Smooth muscle cell of the brain vasculature (primary cell): ENCODE results near the gene ZFYVE19.
A peak's percentile ranks its signal among the peaks of the same experiment; 100 is the strongest.
"Not testable (repeated sequence)": the region's sequence is repeated elsewhere in the genome, so short reads cannot be mapped to it uniquely, and the experiment has no call there.

ENCODE experiments used
- DNase-seq: peaks from one replicate; pipeline ENCODE4 v3.0.0-alpha.2; 2012; ENCODE audit warnings: low read depth, low spot score

ZFYVE19 gene

DNA sequence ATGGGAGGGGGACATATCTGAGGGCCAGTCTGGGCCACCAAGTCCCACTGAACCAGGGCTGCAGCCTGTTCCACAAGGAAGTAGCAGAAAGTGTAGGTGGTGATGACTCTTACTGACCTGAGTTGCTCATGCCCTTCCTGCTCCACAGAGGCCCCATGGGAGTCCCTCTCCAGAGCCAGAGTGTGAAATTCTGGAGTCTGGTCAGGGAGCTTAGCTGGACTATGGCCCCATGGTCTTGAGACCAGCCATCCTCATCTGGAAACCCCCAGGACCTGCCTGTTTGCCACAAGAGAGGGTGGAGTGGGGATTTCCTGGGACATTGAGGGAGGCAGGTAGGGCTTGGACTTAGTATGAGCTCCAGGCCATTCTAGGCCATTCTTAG, 39.9 kb downstream of the ZFYVE19 start:
- DNase-seq, result no peak

DNA sequence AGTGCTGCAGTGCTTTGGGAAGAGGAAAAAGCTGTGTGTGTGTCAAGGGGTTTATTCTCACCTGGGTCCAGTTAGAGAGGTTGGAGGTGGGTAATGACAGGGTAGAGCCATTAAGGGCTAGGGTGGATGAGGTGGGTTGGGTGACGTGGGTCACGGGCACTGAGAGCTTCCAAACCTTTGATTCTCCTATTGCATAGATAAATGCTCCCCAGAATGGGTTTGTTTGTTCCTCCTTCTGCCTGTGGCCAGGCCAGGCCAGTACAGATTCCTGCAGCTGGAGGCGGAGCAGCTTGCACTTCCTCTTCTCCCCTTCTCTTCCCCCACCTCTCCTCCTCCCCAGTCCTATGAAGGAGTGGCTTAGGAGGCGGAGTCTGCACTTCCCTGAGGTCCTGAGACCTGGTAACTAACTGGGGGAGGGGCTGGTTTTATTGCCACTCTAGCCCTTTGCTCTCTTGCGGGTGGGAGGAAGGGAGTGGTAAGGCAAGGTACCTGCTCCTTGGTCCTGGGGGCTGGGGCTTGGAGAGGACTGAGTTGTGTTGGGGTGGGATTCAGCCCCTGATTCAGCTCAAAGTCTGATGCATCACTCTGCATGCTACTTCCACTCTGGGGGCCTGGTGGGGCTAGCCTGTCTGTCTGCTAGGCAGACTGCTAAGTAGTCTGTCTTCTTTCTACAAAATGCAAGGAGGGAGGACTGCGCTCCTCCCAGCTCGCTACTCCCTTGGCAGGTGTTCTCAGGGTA, 40.5 kb downstream of the ZFYVE19 start:
- DNase-seq, result no peak

DNA sequence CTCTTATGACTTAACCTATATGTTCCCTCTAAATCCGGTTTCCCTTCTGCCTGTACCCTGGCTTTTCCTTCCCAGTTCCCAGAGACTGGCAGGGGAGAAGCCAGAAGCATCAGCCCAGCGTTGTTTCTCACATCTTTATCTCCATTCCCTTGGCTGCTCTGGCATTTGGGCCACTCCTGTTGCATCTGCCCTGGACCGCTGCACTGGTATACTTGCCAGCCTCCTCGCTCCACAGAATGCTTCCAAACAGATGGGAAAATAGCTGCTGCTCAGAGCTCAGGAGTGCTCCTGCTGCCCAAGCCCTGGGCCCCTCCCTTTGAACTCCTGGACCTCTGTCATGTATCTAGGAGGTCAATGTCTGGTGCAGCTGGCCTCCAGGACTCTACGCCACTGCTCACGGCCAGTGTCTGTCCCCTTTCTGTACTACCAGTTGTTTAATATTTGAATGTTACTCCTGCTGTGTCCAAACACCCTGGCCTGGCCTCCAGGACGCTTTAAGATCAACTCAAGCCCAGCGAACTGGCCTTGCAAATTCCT, 43.8 kb downstream of the ZFYVE19 start:
- no peak for DNase-seq

DNA sequence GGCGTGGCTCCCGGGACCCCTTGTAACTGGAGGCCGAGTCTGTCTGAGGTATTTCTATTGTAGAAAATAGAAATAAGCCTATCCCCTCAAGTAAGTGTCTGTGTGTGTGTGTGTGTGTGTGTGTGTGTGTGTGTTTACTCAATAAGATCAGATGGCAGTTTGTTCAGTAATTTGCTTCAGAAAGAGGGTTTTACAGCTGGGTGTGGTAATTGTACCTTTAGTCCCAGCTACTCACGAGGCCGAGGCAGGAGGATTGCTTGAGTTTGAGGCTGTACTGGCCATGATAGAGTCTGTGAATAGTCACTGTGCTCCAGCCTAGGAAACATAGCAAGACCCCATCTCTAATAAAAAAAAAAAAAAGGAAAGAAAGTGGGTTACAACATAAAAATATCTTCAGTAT, 45.6 kb downstream of the ZFYVE19 start:
- no peak for DNase-seq

DNA sequence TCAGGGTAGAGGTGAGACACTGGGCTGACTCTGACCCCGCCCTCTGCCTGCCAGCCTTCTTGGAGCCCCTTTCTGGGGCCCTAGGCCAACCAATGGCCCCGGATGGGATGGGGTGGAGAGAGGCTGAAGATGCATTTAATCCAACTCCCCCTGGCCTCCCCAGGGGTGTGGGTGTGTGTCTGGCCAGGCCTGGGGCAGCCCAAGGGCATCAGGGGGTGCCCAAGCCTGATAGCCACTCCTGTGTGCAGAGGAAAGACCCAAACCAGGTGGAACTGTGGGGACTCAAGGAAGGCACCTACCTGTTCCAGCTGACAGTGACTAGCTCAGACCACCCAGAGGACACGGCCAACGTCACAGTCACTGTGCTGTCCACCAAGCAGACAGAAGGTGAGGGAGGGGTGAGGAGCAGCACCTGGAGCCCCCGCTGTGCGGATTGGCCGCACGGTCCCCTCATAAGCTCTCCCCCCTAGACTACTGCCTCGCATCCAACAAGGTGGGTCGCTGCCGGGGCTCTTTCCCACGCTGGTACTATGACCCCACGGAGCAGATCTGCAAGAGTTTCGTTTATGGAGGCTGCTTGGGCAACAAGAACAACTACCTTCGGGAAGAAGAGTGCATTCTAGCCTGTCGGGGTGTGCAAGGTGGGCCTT, 46.5 kb downstream of the ZFYVE19 start:
- DNase-seq, result no peak

DNA sequence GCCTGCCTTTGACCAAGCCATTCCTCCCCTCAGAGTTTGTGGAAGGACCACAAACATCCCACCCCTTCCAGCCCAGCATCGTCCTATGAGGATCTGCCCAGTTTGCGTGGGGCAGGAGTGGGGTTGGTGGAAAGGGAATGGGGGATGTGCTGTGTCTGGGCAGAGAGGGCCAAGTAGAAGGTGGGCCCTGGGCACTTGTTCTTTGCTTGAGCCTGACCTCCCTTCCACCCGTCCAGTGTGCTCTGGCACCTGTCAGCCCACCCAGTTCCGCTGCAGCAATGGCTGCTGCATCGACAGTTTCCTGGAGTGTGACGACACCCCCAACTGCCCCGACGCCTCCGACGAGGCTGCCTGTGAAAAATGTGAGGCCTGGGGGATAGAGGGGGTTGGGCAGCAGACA, 47.3 kb downstream of the ZFYVE19 start:
- no peak for DNase-seq

DNA sequence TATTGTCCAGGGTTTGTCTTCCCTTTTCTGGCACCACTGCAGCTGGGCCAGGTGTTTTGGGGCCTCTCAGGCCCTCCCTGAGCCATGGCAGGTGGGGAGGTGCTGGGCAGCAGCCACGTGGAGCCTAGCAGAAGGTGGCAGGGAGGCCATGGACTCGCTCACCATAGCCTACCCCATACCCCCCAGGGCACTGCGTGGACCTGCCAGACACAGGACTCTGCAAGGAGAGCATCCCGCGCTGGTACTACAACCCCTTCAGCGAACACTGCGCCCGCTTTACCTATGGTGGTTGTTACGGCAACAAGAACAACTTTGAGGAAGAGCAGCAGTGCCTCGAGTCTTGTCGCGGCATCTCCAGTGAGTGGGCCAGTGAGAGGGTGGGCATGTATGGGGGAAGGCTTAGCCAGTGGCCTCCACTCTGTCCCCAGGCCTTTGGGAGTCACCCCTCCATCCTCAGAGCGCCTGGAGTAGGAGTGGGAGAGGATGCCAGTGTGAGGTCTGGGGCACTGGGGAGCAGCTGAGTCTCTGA, 48.9 kb downstream of the ZFYVE19 start:
- no peak for DNase-seq

DNA sequence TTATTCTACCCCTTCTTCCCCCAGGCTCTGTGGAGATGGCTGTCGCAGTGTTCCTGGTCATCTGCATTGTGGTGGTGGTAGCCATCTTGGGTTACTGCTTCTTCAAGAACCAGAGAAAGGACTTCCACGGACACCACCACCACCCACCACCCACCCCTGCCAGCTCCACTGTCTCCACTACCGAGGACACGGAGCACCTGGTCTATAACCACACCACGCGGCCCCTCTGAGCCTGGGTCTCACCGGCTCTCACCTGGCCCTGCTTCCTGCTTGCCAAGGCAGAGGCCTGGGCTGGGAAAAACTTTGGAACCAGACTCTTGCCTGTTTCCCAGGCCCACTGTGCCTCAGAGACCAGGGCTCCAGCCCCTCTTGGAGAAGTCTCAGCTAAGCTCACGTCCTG, 49.9 kb downstream of the ZFYVE19 start:
- DNase-seq, result no peak

DNA sequence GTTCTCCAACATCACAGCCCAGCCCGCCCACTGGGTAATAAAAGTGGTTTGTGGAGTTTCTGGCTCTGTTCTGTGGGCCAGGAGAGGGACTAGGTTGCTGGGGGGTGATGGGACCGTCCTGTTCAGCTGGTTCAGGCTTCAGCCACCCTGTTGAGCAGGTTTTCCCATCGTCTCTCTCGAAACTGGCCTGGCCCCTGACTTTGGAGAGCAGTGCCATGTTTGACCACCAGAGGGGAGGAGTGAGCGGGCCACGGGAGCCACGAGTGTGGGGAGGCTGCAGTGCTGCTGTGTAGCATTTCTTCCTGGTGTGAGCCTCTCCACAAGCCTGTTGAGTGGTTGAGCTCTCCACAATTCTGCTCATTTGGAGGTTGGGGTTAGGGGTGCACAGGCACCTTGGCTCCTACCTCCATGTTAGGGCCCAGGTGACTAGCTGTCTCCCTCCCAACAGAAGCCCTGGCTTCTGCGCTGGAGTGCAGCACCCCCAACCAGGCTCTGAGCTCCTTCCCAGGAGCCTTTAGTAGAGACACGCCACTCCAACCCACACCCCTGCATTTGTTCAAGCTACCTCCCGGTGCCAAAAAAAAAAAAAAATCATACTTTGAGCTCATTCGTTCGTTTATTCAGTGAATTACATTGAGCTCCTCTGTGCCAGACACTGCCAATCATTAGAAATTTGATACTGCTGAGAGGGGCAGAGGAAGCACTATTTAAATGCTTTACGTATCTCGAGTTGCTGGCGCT, 50.9 kb downstream of the ZFYVE19 start:
- peak; percentile 21 for DNase-seq

DNA sequence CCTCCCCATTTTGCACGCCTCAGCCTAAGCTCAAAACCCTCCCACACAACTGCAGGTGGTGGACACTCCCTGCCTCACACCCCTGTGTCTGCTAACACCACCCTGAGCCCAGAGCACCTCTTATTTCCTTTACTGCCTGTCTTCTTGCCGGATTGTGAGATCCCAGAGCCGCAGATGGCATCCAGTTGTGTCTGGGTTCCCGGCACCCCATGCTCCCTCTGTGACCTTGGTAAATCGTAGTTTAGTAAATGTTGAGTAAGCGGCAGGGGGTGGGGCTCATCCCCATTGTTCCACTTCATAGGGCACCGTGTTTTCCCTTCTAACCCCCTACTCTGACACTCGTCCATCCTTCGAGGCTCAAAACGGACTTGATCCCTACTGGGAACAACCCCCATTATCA, 51.8 kb downstream of the ZFYVE19 start:
- no peak for DNase-seq

DNA sequence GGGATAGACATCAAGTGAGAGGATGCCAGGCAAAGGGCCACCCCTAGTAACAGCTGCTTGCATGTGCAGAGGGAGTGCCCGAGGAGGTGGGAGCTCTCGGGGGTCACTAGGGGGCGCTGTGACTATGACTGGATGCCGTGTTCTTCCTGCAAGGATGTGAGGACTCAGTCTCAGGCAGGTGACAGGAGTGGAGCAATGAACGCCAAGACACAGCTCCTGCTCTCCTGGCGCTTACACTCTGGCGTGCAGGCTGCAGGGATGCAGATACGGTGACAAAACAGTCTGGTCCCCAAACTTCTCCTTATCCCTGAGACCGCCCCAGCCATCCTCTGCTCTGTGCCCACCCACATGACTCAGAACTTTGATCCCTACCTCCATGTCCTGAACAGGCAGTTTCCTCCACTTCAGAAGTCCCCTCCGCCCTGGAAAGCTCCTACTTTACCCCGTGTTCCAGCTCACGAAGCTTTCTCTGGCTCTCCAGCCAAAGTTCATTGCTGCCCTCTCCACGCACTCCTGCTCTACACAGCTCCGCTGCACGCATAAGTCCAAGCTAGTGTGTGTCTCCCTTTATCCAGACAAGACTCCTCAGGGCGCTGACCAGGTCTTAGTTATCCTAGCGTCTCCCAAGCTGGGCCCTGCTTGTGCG, 52.4 kb downstream of the ZFYVE19 start:
- peak; percentile 53 for DNase-seq

DNA sequence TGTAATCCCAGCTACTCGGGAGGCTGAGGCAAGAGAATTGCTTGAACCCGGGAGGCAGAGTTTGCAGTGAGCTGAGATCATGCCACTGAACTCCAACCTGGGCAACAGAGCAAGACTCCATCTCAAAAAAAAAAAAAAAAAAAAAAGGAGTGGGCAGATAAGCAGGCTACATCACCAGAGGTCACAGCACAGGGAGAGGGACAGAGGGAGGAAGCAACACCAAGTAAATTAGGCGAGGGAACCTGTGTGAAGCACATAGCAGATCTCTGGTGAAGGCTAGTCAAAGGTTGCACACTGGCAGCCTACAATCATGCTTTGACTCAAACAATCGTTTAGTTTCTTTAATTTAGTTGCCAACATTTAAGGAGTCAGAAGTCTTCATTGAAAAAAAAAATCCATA, 54.3 kb downstream of the ZFYVE19 start:
- DNase-seq, result not testable (repeated sequence)

DNA sequence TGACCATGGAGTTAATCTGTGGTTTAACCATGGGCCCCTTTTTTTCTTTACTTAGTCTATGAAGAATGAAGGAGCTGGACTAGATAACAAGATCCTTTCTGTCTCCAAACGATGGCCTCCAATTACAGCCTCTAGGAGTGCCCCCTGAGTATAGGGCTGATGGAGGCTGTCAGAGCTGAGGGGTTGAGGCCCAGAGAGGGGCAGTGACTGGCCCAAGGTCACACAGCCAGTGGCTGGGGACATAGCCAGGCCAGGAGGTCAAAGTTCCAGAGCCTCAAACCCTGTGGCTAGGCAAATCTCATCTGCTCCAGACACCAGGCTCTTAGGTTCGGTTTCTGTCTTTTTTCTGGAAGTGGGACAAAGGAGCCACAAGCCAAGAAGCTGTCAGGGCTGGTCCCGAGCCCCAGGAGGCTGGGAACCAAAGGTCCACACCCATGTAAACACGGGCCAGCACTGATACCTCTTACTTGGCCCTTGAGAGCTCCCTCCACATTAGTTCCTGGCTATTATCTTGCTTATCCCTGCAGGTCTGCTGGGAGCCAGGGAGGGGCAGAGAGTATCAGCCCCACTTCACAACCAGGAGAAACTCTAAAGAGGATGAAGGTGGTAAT, 56.9 kb downstream of the ZFYVE19 start:
- DNase-seq, result no peak
